ENCODE results near the gene HDAC4.

HDAC4 gene

GRCh38 chr2:239140346-239141020 lies 260.3 kb downstream of the HDAC4 start:
- DNase-seq (ENCODE audit: low read depth in 2 of 2), result no peak

- DNase-seq (ENCODE audit: low read depth in 2 of 2), result no peak
These were observed 261.3 kb downstream of the HDAC4 start for GRCh38 chr2:239139566-239139965.

GRCh38 chr2:239139101-239139500 lies 261.7 kb downstream of the HDAC4 start:
- no peak for DNase-seq (ENCODE audit: low read depth in 2 of 2)

GRCh38 chr2:239138610-239139009 lies 262.2 kb downstream of the HDAC4 start:
- DNase-seq (ENCODE audit: low read depth in 2 of 2), result no peak

- DNase-seq (ENCODE audit: low read depth in 2 of 2), result no peak
These were observed 262.9 kb downstream of the HDAC4 start for GRCh38 chr2:239137898-239138283.

- DNase-seq (ENCODE audit: low read depth in 2 of 2), result no peak
These were observed 263.5 kb downstream of the HDAC4 start for GRCh38 chr2:239137165-239137897.

GRCh38 chr2:239136762-239137161 lies 264.1 kb downstream of the HDAC4 start:
- DNase-seq (ENCODE audit: low read depth in 2 of 2), result no peak

GRCh38 chr2:239136203-239136602 lies 264.6 kb downstream of the HDAC4 start:
- no peak for DNase-seq (ENCODE audit: low read depth in 2 of 2)

GRCh38 chr2:239135531-239135930 lies 265.3 kb downstream of the HDAC4 start:
- no peak for DNase-seq (ENCODE audit: low read depth in 2 of 2)

GRCh38 chr2:239133945-239134570 lies 266.8 kb downstream of the HDAC4 start:
- no peak for DNase-seq (ENCODE audit: low read depth in 2 of 2)

- DNase-seq (ENCODE audit: low read depth in 2 of 2), result no peak
These were observed 268.0 kb downstream of the HDAC4 start for GRCh38 chr2:239132786-239133185.

- no peak for DNase-seq (ENCODE audit: low read depth in 2 of 2)
These were observed 268.6 kb downstream of the HDAC4 start for GRCh38 chr2:239132156-239132709.

- no peak for DNase-seq (ENCODE audit: low read depth in 2 of 2)
These were observed 269.3 kb downstream of the HDAC4 start for GRCh38 chr2:239131521-239131920.

GRCh38 chr2:239130786-239131325 lies 270.0 kb downstream of the HDAC4 start:
- DNase-seq (ENCODE audit: low read depth in 2 of 2), result no peak

- no peak for DNase-seq (ENCODE audit: low read depth in 2 of 2)
These were observed 270.8 kb downstream of the HDAC4 start for GRCh38 chr2:239130041-239130440.

GRCh38 chr2:239129147-239129920 lies 271.5 kb downstream of the HDAC4 start:
- no peak for DNase-seq (ENCODE audit: low read depth in 2 of 2)

GRCh38 chr2:239128706-239129105 lies 272.1 kb downstream of the HDAC4 start:
- no peak for DNase-seq (ENCODE audit: low read depth in 2 of 2)

GRCh38 chr2:239127513-239127912 lies 273.3 kb downstream of the HDAC4 start:
- DNase-seq (ENCODE audit: low read depth in 2 of 2), result no peak

- DNase-seq (ENCODE audit: low read depth in 2 of 2), result no peak
These were observed 274.8 kb downstream of the HDAC4 start for GRCh38 chr2:239125726-239126675.

GRCh38 chr2:239124152-239124899 lies 276.5 kb downstream of the HDAC4 start:
- no peak for DNase-seq (ENCODE audit: low read depth in 2 of 2)

All from stimulated activated CD8-positive, alpha-beta memory T cell treated with anti-CD3 and anti-CD28 coated beads, Interleukin-7, amount 100 ng/mL, for 1 hour (primary cell).